Brain microvascular endothelial cell (primary cell): Measurements from ENCODE around the gene SMG6.

Experiments
- DNase-seq: peaks from one replicate; pipeline ENCODE4 v3.0.0-alpha.2; 2020
- H3K27ac ChIP-seq: fragments of 250-450 bp; sonication (Bioruptor Pico); 2 replicates; pipeline ENCODE4 v1.5.1; 2020; ENCODE audit warnings: mild to moderate bottlenecking, moderate library complexity
- H3K27me3 ChIP-seq: fragments of 250-450 bp; sonication (Bioruptor Pico); replicated peaks from 2 replicates; pipeline ENCODE4 v1.5.1; 2020; ENCODE audit warnings: mild to moderate bottlenecking
- H3K36me3 ChIP-seq: fragments of 250-450 bp; sonication (Bioruptor Pico); replicated peaks from 2 replicates; pipeline ENCODE4 v1.5.1; 2020; ENCODE audit warnings: mild to moderate bottlenecking
- H3K4me3 ChIP-seq: 2 replicates; pipeline ENCODE4 v1.5.1; 2011; ENCODE audit warnings: low read depth, mild to moderate bottlenecking, control low read depth, low read length, moderate library complexity
- in situ Hi-C: cut with HindIII; loops from 2 replicates; pipeline ENCODE4 v1.10.0; 2017; ENCODE audit warnings: low sequenced_read_pairs, low pct_ligation_motif_present
- TF ChIP-seq, protein P1 (sequence below): IDR thresholded peaks from 2 replicates; pipeline ENCODE4 v1.5.1; 2011; ENCODE audit warnings: low read depth, mild to moderate bottlenecking, moderate library complexity, low read length, control low read depth, inconsistent platforms; ENCODE audit errors: missing control alignments

SMG6 gene

DNA sequence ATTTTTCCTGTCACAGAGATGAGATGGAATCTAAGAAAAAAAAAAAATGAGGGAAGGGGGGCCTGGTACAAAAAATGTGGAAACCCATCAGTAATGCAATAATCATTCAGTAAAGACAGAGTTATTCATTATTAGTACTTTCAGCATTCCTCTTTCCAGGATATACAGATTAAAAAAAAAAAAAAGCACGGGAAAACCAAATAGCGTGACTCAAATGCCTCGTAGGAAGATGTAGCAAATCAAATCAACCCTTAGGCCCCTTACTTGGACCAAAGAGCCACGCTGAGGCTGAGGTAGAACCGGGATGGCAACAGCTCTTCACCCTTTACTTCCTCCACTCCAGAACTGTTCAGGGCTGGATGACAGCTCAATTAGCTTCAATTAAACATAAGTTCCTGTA lies 52.5 kb downstream of the SMG6 start:
- Histone ChIP-seq H3K4me3 (no peak overlapping the region), H3K36me3 (peaks cover 4% of the 10 kb centered on the region), H3K27me3 (no peaks in the 10 kb centered on the region), H3K27ac (peak overlapping the region; percentile 81)
- in situ Hi-C loops, result no loop called here
- no peak for DNase-seq
- TF ChIP-seq, protein P1, sequence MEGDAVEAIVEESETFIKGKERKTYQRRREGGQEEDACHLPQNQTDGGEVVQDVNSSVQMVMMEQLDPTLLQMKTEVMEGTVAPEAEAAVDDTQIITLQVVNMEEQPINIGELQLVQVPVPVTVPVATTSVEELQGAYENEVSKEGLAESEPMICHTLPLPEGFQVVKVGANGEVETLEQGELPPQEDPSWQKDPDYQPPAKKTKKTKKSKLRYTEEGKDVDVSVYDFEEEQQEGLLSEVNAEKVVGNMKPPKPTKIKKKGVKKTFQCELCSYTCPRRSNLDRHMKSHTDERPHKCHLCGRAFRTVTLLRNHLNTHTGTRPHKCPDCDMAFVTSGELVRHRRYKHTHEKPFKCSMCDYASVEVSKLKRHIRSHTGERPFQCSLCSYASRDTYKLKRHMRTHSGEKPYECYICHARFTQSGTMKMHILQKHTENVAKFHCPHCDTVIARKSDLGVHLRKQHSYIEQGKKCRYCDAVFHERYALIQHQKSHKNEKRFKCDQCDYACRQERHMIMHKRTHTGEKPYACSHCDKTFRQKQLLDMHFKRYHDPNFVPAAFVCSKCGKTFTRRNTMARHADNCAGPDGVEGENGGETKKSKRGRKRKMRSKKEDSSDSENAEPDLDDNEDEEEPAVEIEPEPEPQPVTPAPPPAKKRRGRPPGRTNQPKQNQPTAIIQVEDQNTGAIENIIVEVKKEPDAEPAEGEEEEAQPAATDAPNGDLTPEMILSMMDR, result no peak

DNA sequence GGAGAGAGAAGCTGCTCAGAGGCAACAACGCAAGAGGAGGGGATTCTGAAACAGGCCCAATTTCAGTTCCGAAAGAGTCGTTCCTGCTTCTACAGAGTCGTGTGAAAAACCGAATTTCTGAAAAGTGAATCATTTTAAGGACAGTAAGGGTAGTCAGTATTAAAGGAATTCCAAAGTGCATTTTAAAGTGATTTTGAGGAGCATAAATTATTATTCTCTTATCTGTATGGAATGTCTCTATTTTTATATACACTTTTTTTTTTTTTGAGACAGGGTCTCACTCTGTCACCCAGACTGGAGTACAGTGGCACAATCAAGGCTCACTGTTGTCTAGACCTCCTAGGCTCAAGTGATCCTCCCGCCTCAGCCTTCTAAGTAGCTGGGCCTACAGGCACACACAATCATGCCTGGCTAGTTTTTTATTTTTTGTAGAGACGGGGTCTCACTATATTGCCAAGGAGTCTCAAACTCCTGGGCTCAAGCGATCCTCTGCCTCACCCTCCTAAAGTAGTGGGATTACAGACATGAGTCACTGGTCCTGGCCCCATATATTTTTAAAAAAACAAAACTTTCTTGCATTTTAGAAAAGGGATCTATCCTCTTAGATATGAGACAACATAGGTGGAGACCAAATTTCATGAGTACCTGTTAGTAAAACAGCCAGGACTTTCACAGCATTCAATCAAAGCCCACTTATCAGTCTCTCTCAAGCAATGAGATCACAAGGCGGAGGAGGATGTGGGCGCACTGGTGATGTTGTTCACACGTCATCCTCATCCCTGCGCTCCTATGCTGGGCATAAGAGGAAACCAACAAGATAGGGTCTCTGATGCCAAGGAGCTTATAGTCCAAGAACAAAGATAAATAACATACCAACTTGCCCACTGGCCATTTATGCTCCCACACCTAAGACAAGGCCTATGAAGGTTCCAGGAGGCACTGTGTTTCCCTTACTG lies 53.2 kb downstream of the SMG6 start:
- no peaks in the 10 kb centered on the region for H3K27me3 ChIP-seq
- peaks cover 4% of the 10 kb centered on the region for H3K36me3 ChIP-seq
- H3K27ac ChIP-seq, result peak overlapping the region; percentile 81
- in situ Hi-C loops, result no loop called here
- H3K4me3 ChIP-seq, result no peak overlapping the region
- no peak for DNase-seq
- TF ChIP-seq, protein P1, result no peak

DNA sequence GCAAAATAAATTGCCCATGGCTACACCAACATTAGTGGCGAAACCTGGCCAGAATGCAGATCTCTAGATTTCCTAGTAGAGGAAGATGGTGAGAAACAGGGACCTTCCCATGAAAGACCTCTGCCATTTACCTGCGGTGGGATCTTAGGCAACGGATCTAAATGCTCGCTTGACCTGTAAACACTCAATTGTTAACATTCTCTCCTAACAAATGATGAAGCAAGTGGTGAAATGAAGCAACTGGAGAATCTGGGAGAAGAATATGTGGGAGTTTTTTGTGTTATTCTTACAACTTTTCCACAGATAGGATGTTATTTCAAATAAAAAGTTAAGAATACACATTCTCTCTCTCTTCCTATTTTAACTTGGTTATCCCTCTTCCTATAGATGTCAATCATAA lies 56.6 kb downstream of the SMG6 start:
- TF ChIP-seq, protein P1, result no peak
- Histone ChIP-seq H3K27me3 (no peaks in the 10 kb centered on the region), H3K36me3 (peaks cover 11% of the 10 kb centered on the region), H3K4me3 (no peak overlapping the region), H3K27ac (no peak overlapping the region)
- in situ Hi-C loops, result no loop called here
- no peak for DNase-seq

DNA sequence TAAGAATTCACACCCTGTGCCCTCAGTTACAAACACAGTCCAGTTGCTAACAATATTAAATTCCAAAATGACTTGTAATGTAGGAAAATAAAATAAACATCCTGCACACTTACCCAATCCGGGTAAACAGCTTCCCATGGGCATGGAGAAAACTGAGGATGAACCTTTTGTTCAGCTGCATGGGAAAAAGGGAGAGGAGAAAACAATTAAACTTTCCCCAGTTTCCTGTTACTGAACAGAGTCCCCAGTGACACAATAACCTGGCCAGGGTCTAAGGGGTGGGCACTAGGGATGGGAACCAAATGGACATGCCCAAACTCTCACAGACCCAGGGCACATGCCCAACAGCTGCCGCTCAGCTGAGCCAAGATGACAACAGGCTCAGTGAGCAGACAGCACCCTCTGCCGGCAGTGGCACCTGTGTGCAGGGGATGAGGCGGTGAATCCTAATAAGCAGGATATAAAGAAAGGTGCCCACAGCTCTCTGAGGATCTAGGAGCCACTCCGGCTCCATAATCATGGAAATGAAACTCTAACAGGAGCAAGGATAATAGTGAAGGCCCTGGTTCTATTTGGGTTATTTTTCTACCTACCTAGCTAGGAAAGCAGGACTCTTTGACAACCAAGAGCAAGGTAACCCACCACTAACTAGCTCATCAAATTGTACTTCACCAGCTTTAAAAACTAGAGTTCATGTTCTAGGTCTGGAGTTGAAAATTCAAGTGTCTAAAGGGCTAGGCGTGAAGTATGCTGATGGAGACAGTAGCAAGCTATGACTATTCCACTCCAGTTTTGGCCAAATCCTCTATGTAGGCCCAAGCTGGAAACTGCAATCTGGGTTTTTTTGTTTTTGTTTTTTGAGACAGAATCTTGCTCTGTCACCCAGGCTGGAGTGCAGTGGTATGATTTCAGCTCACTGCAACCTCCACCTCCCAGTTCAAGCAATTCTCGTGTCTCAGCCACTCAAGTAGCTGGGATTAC lies 58.8 kb downstream of the SMG6 start:
- H3K4me3 ChIP-seq, result no peak overlapping the region
- TF ChIP-seq, protein P1, result peak; percentile 99
- no peaks in the 10 kb centered on the region for H3K27me3 ChIP-seq
- DNase-seq, result peak; percentile 80
- H3K27ac ChIP-seq, result peak overlapping the region; percentile 85
- in situ Hi-C loops, result no loop called here
- peaks cover 11% of the 10 kb centered on the region for H3K36me3 ChIP-seq

DNA sequence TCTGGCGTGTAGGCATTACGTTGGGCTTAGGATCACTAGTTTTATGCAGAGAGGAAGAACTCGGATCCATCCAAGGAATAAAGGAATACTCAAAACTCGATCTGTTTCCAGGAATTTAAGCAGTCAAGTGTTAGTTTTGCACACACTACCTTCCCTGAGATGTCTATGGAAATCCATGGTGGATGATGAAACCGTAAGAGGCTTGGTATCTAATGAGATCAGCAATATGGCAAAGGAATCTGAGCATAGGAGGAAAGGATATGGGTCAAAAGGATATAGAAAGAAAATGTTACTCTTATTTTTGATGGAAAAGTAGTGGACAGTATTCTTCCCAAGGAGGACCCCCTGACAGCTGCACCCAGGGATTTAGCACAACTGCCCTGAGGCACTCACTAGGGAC lies 59.6 kb downstream of the SMG6 start:
- Histone ChIP-seq H3K36me3 (peaks cover 11% of the 10 kb centered on the region), H3K27ac (peak overlapping the region; percentile 85)
- TF ChIP-seq, protein P1, result no peak

More for the DNA sequence above, 59.6 kb downstream of the SMG6 start:
- no peak overlapping the region for H3K4me3 ChIP-seq
- no peak for DNase-seq
- no peaks in the 10 kb centered on the region for H3K27me3 ChIP-seq
- in situ Hi-C loops, result no loop called here
